K562 (cell line): Measurements from ENCODE around the gene RPL28.

ENCODE experiments used
- CHD2 ChIP-seq: IDR thresholded peaks from 2 replicates; pipeline ENCODE4 v1.6.1; 2011; ENCODE audit warnings: low read depth, low read length
- CTCF ChIP-seq, 3 experiments: IDR thresholded peaks in 2 of 3; conservative IDR thresholded peaks in 1 of 3; 2 replicates each; pipeline ENCODE4 v1.5.1; 2011 to 2012; ENCODE audit warnings: low read length in 3 of 3, mild to moderate bottlenecking in 3 of 3, control low read depth in 2 of 3, improper control_type of control experiment in 1 of 3, inconsistent platforms in 1 of 3, low read depth in 1 of 3, mixed read lengths in 1 of 3, moderate library complexity in 1 of 3; ENCODE audit not compliant: insufficient read depth in 2 of 3
- CUX1 ChIP-seq: fragments of 200-800 bp; sonication (Bioruptor generic); IDR thresholded peaks from 2 replicates; pipeline ENCODE4 v1.6.1; 2016; ENCODE audit warnings: missing genetic modification characterization, missing compliant biosample characterization
- FOXM1 ChIP-seq, 2 experiments: fragments of 450-650 bp in 1 of 2; sonication (generic) in 1 of 2; formaldehyde crosslinking in 1 of 2; IDR thresholded peaks; 2 replicates each; pipeline versions ENCODE4 v1.6.1 to v1.9.0; 2017 to 2022; ENCODE audit warnings: low read depth in 2 of 2, mild to moderate bottlenecking in 2 of 2, missing genetic modification reagents in 1 of 2, moderate library complexity in 1 of 2
- ZNF140 ChIP-seq: fragments of 250-450 bp; sonication (Bioruptor Pico); IDR thresholded peaks from 2 replicates; pipeline ENCODE4 v1.8.0; 2021; ENCODE audit warnings: moderate library complexity, mild to moderate bottlenecking, inconsistent platforms
- ZNF707 ChIP-seq: fragments of 250-450 bp; sonication (Bioruptor Pico); conservative IDR thresholded peaks from 2 replicates; pipeline ENCODE4 v1.8.0; 2022; ENCODE audit warnings: inconsistent platforms, mild to moderate bottlenecking, moderate library complexity

GRCh38 chr19:55406826-55407549, 21.3 kb downstream of the RPL28 start:
- TF ChIP-seq FOXM1 (IDR thresholded peaks at IDR 0.05; ENCODE audit: low read depth), result no peak
- no peak for TF ChIP-seq FOXM1 (CRISPR knock-in tag; IDR thresholded peaks at IDR 0.05; ENCODE audit: low read depth)
- TF ChIP-seq CUX1 (CRISPR knock-in tag), result no peak
- no peak for TF ChIP-seq CTCF (IDR thresholded peaks at IDR 0.05 in 2 of 3, conservative IDR thresholded peaks at IDR 0.05 in 1 of 3; ENCODE audit: insufficient read depth in 2 of 3, low read depth in 1 of 3, low read length in 3 of 3)
- TF ChIP-seq CHD2, result no peak
- TF ChIP-seq ZNF140 (CRISPR knock-in tag), result no peak
- no peak for TF ChIP-seq ZNF707 (CRISPR knock-in tag)
